DND-41 (cell line): ENCODE data around the gene GSDME.

ENCODE experiments used
- ATAC-seq: fragments of 200-7000 bp; cut with Tn5 transposase; 3 replicates; pipeline ENCODE4 v1.9.1; 2021; ENCODE audit warnings: low read depth; ENCODE audit not compliant: insufficient read depth
- DNase-seq: peaks from one replicate; pipeline ENCODE4 v3.0.0-alpha.2; 2020
- H2AFZ ChIP-seq: 2 replicates; pipeline ENCODE4 v1.6.0; 2012; ENCODE audit warnings: low read depth, low read length
- H3K27ac ChIP-seq: 2 replicates; pipeline ENCODE4 v1.5.1; 2012; ENCODE audit warnings: low read length, inconsistent platforms
- H3K27me3 ChIP-seq: fragments of 200-600 bp; sonication (generic); 2 replicates; pipeline ENCODE4 v1.6.0; 2012; ENCODE audit warnings: low read length, mild to moderate bottlenecking, inconsistent platforms; ENCODE audit not compliant: insufficient read depth, poor library complexity
- H3K36me3 ChIP-seq: 2 replicates; pipeline ENCODE4 v1.5.1; 2012; ENCODE audit warnings: low read length, inconsistent platforms; ENCODE audit not compliant: insufficient read depth
- H3K4me1 ChIP-seq: 2 replicates; pipeline ENCODE4 v1.5.1; 2012; ENCODE audit warnings: mild to moderate bottlenecking, low read length; ENCODE audit not compliant: insufficient read depth
- H3K4me2 ChIP-seq: 2 replicates; pipeline ENCODE4 v1.6.0; 2012; ENCODE audit warnings: mild to moderate bottlenecking, moderate library complexity, low read length, inconsistent platforms; ENCODE audit not compliant: insufficient read depth
- H3K4me3 ChIP-seq, 2 experiments: fragments of 200-600 bp in 1 of 2; shearing (Covaris generic) in 1 of 2; 2 replicates each; pipeline ENCODE4 v1.5.1; 2012 to 2016; ENCODE audit warnings: inconsistent platforms in 2 of 2, low read length in 2 of 2, mild to moderate bottlenecking in 2 of 2, low read depth in 1 of 2, moderate library complexity in 1 of 2
- H3K79me2 ChIP-seq: 2 replicates; pipeline ENCODE4 v1.6.0; 2012; ENCODE audit warnings: low read length, inconsistent platforms; ENCODE audit not compliant: insufficient read depth
- H3K9ac ChIP-seq: 2 replicates; pipeline ENCODE4 v1.6.0; 2012; ENCODE audit warnings: low read depth, mild to moderate bottlenecking, inconsistent platforms, low read length, moderate library complexity
- H3K9me3 ChIP-seq: 2 replicates; pipeline ENCODE4 v1.5.1; 2012; ENCODE audit warnings: low read length, moderate library complexity, mild to moderate bottlenecking, inconsistent platforms; ENCODE audit not compliant: insufficient read depth, severe bottlenecking
- H4K20me1 ChIP-seq: 2 replicates; pipeline ENCODE4 v1.6.0; 2012; ENCODE audit warnings: low read length; ENCODE audit not compliant: insufficient read depth
- CTCF ChIP-seq: IDR thresholded peaks from 2 replicates; pipeline ENCODE4 v1.5.1; 2012; ENCODE audit warnings: borderline replicate concordance, low read length, moderate library complexity, mild to moderate bottlenecking; ENCODE audit not compliant: poor library complexity, severe bottlenecking; ENCODE audit errors: extremely low read depth
- EZH2 ChIP-seq: IDR thresholded peaks from 3 replicates; pipeline ENCODE4 v1.6.1; 2012; ENCODE audit warnings: borderline replicate concordance, low read depth, mild to moderate bottlenecking, moderate library complexity, low read length, inconsistent platforms; ENCODE audit not compliant: severe bottlenecking

GSDME gene

GRCh38 chr7:24757353-24758275, at the start of gene GSDME:
GSDME (minus strand) TSS chr7:24757464; CDS start chr7:24749774, 7,690 bp downstream.
- H3K4me2 ChIP-seq: peak within 1 kb of the TSS; percentile 56
- peak within 1 kb of the TSS in 1 of 2 experiments; percentile 45; a peak in 2 of 4 replicates for H3K4me3 ChIP-seq
- peak within 1 kb of the TSS; percentile 18; the same call in 1 of the 2 replicates for H3K9ac ChIP-seq
- peaks cover 7% of the 10 kb centered on the region; the same call in 1 of the 2 replicates for H3K4me1 ChIP-seq
- DNase-seq: no peak
- no peaks in the 10 kb centered on the region for H3K9me3 ChIP-seq
- H3K79me2 ChIP-seq: no peaks in the 10 kb centered on the region
- no peaks in the 10 kb centered on the region for H3K36me3 ChIP-seq
- H3K27me3 ChIP-seq: peaks cover 20% of the 10 kb centered on the region
- no peak for TF ChIP-seq EZH2
- TF ChIP-seq CTCF: no peak
- ATAC-seq: peak; percentile 84
- no peak within 1 kb of the TSS for H3K27ac ChIP-seq
- H4K20me1 ChIP-seq: no peaks in the 10 kb centered on the region
- H2AFZ ChIP-seq: no peak within 1 kb of the TSS

GRCh38 chr7:24802300-24802699, 45.0 kb upstream of the GSDME start:
- Histone ChIP-seq H2AFZ (no peak overlapping the region), H3K27ac (no peak overlapping the region), H3K36me3 (peaks cover 42% of the 10 kb centered on the region), H4K20me1 (no peaks in the 10 kb centered on the region), H3K27me3 (no peaks in the 10 kb centered on the region), H3K4me3 (no peak overlapping the region), H3K4me2 (no peak overlapping the region), H3K9me3 (no peaks in the 10 kb centered on the region), H3K79me2 (no peaks in the 10 kb centered on the region), H3K9ac (no peak overlapping the region), H3K4me1 (no peaks in the 10 kb centered on the region)
- TF ChIP-seq EZH2 (no peak), CTCF (no peak)
- ATAC-seq (no peak), DNase-seq (no peak)

- no peak overlapping the region for H2AFZ ChIP-seq
- TF ChIP-seq EZH2: no peak
- no peak for TF ChIP-seq CTCF
- no peaks in the 10 kb centered on the region for H3K79me2 ChIP-seq
- H3K9ac ChIP-seq: no peak overlapping the region
- DNase-seq (no peak), ATAC-seq (no peak)
- no peaks in the 10 kb centered on the region for H4K20me1 ChIP-seq
- no peak overlapping the region for H3K4me3 ChIP-seq
- no peak overlapping the region for H3K27ac ChIP-seq
- peaks cover 42% of the 10 kb centered on the region for H3K36me3 ChIP-seq
- H3K4me2 ChIP-seq: no peak overlapping the region
- no peaks in the 10 kb centered on the region for H3K9me3 ChIP-seq
- no peaks in the 10 kb centered on the region for H3K4me1 ChIP-seq
- H3K27me3 ChIP-seq: no peaks in the 10 kb centered on the region
Measured at GRCh38 chr7:24801883-24802282, 44.6 kb upstream of the GSDME start.
